NCI-H446 (cell line): Measurements from ENCODE around the gene KRTAP10-4.
"Not testable (repeated sequence)": the region's sequence is repeated elsewhere in the genome, so short reads cannot be mapped to it uniquely, and the experiment has no call there.

Experiments
- DNase-seq, 2 experiments: peaks; one replicate each; lab custom pipeline; 2025; lab: John Stamatoyannopoulos, UW

Gene KRTAP10-4, protein sequence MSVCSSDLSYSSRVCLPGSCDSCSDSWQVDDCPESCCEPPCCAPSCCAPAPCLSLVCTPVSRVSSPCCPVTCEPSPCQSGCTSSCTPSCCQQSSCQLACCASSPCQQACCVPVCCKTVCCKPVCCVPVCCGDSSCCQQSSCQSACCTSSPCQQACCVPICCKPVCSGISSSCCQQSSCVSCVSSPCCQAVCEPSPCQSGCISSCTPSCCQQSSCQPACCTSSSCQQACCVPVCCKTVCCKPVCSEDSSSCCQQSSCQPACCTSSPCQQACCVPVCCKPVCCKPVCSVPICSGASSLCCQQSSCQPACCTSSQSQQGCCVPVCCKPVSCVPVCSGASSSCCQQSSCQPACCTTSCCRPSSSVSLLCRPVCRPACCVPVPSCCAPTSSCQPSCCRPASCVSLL

DNA sequence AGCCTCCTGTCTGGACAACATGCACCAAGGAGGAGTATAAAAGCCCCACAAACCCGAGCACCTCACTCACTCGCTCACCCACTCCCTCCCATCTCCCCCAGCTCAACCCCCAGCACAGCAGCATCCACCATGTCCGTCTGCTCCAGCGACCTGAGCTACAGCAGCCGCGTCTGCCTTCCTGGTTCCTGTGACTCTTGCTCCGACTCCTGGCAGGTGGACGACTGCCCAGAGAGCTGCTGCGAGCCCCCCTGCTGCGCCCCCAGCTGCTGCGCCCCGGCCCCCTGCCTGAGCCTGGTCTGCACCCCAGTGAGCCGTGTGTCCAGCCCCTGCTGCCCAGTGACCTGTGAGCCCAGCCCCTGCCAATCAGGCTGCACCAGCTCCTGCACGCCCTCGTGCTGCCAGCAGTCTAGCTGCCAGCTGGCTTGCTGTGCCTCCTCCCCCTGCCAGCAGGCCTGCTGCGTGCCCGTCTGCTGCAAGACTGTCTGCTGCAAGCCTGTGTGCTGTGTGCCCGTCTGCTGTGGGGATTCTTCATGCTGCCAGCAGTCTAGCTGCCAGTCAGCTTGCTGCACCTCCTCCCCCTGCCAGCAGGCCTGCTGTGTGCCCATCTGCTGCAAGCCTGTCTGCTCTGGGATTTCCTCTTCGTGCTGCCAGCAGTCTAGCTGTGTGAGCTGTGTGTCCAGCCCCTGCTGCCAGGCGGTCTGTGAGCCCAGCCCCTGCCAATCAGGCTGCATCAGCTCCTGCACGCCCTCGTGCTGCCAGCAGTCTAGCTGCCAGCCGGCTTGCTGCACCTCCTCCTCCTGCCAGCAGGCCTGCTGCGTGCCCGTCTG is at the start of gene KRTAP10-4:
Gene KRTAP10-4 (plus strand): TSS at position 100 of the 827 bp plus-strand sequence. CDS start 30 bp downstream, at position 130.
- not testable (repeated sequence) for DNase-seq

DNA sequence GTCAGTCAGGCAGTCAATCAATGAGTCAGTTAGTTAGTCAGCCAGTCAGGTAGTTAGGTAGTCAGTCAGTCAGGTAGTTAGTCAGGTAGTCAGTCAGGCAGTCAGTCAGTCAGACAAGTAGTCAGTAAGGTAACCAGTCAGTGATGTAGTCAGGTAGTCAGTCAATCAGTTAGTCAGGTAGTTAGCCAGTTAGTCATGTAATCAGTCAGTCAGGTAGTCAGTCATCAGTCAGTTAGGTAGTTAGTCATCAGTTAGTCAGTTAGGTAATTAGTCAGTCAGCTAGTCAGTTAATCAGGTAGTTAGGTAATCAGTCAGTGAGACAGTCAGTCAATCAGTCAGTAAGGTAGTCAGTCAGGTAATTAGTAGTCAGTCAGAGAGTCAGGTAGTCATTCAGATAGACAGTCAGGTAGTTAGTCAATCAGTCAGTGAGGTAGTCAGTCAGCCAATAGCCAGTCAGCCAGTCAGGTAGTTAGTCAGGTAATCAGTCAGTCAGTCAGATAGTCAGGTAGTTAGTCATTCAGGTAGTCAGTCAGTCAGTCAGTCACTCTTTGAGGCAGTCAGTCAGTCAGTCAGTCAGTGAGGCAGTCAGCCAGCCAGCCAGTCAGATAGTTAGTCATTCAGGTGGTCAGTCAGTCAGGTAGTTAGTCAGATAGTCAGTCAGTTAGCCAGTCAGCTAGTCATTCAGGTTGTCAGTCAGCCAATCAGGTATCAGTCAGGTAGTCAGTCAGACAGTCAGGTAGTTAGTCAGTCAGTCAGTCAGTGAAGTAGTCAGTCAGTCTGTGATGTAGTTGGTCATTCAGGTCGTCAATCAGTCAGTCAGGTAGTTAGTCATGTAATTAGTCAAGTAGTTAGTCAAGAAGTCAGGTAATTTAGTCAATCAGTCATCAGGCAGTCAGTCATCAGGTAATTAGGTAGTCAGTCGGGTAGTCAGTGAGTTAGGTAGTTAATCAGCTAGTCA is 48.8 kb upstream of the KRTAP10-4 start:
- DNase-seq: no peak

DNA sequence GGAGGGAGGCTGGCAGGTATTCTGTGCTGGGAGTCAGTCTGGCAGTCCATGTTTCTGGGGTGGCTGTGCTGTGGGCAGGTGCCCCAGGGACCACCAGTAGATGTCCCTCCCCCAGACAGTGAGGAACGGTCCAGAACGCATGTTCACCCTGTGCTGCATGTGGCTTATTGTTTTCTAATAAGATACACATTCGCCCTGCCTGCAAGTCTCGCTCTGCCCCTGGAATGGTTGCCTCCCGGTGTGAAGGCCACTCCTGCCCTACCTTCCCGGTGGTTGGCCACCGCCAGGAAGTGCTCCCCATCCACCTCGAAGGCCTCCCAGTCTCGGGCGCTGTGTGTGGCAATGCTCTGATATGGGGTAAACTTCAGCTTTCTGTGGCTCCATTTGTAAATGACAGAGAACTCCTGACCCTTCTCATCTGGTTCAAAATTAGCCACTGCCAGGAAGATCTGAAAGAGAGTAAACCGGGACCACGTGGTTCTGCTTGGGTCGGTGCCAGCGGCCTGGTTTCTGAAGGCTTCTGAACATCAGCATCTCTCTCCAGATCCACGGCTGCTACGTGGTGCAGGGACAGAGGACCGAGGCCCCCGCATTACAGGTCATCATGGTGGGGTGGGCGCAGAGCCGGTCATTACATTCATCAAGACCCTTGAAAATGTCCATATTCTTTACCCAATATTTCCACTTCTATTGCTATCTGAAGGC is 48.0 kb upstream of the KRTAP10-4 start:
- DNase-seq: no peak

DNA sequence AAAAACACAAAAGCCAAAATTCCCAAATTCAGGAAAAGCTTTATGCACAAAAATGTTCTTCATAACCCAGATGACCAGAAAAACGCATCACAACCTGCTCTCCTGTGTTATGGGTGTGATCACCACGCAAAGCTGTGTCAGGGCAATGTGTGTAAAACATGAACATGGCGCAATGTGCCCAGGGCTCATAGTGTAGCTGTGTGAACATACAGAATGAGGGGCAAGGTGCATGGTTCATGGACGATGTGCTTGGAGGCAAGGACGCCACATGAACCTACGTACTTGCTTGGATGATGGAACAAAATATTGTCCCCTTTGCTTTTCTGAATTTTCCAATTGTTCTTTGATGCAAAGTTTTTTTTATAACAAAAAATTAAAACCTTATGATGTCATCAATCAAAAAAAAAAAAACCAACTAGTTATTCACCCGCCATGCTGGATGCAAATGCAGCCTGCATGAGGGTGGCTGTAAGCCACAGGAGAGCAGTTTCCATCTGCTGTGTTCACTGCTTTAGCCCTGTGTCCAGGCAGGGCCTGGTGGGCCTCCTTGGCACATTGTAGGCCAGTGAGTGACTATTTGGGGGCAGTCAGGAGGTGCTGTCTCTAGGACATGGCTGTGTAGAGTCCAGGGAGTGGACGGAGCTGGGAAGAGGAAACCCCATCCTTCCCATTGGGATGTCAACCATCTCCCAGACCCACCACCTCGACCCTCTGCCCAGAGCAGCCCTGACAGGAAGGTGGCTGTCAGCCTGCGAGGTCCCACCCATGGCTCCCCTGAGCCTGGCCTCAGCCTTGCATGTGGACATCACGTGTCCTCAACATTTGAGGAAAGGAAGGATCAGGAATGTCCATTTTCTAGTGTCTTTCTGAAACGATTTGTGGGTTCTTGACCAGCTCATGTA is 47.2 kb upstream of the KRTAP10-4 start:
- no peak for DNase-seq

DNA sequence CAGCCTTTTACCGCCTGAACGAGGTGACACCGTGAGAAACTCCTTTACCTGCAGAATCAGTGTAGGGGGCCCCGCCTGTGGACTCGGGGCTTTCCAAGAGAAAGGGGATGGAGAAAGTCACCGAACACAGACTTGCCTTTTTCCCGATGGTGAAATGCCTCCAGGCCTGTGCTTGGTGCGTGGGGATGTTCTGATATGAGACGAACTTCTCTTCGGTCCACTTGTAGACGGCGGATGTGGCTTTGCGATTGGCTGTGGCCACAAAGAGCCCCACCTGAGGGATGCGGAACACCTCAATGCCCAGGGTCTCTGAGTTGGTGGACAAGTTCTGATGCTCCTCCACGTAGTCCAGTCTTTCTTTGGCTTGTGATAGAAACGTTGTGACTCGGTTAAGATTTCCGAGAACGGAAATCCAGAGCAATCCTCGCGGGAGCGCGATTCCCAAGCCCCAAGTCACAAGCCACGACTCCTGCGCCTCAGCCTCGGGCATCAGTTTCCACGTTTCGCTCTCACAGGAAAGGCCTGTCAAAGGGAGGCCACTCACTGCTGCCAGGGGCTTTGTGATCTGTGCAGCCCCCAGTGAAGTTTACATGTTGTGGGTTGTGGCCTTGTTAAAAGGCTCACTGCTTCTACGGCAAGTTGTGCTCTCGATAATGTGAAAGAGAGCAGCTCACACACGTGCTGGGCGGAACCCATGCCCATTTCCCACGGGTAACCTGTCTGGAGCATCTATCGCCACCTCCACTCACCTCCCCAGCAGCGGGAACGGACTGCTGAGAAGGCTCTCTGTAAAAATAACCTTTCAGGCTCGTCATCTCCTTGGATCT is 46.2 kb upstream of the KRTAP10-4 start:
- no peak for DNase-seq

DNA sequence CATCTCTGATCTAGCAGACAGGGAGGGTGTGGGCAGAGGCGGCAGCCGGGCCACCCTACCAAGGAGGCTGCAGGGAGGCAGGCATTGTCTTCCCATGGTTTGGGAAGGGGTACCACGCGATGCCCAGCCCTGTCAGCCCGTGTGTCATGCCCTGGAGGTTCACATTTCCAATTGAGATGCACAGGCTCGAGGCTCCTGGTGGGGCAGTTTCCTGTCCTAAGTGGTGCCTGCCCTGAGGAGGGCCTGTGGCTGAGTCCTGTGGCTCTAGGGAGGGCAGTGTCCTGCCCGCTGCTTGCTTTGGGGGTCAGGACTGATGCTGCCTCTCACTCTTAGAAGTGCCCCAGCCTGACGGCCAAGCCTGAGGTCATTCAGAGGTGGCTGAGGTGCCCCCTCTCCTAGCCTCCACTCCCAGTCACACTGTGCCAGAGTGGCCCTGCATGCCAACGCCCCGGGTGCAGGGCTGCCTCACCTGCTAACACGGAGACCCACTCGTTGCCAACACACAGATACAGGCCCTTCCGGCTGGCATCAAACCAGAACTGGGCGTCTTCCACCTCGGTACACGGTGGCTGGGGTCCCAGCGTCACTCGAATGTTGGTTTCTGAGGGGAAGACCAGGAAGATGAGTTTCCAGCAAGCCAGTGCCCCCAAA is 45.4 kb upstream of the KRTAP10-4 start:
- DNase-seq: no peak

DNA sequence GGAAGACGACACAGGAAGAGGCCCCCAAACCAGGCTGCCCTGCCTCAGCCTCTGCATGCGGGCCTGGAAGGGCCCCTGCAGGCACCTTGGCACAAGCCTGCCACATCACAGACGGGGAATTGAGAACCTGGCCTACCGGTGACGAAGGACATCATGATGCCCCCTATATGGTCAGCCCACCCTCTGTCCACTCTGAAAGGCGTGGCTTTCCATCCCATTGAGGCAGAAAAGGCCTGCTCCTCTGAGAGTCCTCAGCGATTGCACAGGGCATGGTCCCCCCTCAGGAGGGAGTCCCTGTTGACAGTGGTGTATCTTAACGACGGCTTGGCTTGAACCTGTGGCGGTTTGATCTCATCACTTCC is 44.9 kb upstream of the KRTAP10-4 start:
- no peak for DNase-seq

DNA sequence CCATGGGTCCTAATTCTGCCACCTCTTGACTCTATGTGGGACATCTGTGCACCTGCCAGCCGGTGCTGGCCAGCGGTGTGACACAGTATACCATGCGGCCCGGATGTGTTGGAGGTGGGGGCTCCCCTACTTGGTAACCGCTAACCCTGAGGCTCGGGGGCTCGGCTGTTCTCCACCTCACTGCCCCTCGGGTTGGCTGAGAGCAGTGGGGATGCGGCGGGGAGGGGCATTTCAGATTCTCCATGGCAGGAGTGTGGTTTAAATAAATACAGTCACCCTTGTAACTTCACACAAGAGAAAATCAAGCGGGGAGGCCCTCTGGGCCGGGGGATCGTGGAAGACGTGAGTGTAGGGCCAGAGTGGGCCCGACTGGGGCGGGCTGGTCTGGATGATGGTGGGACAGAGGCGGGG is 44.5 kb upstream of the KRTAP10-4 start:
- no peak for DNase-seq

DNA sequence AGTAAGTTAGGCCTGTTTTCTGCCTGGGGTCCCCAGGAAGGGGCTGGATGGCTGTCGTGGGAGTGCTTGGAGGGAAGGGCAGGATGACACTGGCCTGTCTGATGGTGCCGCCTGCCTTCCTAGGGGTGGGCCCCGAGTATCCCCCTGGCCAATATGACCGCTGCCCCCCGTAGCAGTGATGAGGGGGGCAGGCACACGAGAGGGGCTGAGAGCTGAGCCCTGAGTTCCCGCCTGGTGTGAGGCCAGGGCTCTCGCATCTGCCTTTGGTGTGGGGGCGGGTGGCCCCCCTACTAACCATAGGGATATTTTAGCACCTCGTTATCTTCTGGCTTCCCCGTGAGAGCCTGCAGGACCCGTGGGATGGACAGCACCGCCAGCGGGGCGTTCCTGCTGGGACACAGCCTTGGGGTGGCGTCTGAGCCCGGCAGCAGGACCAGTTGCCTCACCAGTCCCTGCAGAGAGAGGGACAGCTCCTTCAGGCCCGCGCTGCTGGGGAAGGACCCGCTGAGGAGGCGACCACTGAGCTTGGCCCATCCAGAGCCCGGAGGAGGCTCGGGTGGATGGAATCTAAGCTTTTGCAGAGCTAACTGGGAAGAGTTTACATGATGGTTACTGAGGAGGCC is 43.9 kb upstream of the KRTAP10-4 start:
- no peak for DNase-seq

DNA sequence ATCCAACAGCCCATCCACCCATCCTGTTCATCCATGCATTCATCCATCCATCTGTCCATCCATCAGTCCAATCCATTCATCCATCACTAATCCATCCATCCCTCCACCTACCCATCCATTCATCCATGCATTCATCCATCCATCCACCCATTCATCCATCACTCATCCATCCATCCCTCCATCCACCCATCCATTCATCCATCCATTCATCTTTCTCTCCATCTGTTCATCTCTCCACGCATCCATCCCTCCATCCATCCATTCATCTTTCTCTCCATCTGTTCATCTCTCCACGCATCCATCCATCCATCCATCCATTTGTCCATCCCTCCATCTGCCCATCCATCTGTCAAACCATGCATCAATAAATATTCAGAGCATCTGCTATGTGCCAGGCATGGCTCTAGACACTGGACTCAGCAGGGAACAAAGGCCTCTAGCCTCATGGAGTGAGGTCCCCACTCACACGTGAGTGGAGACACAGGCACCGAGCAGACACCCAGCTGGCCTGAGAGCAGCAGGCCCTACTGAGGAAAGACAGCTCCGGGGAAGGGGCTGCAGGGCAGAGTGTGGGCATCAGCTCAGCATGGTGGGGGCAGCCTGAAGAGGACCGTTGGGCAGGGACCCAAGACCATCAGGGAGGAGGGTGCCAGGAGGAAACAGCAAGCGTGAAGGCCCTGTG is 43.2 kb upstream of the KRTAP10-4 start:
- DNase-seq: no peak

DNA sequence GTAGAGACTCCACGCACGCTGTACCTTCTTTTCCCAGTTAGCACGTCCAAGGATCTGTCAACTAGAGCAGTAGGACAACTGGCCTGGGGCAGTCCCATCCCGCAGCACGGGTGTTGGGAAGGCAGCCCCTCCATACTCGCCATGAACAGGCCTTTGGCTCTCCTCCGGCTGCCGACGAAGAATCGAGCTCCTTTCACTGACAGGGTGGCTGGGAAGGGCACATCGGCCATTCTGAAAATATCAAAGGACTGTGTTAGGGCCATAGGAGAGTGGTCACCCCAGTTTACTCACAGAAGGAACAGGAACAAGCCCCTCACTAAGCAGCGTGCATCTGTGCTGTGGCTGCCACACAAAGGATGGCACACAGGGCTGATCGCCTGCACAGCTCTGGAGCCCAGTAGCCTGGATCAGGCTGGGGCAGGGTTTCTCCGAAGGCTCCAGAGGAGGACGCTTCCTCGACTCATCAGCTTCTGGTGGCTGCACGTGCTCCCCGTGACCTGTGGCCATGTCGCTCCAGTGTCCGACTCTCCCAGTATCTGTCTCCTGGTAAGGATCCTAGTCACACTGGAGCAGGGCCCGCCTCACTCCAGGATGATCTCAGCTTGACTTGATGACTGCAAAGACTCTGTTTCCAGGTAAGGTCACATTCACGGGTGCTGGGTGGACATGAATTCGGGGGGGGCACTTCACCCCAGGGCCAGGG is 42.5 kb upstream of the KRTAP10-4 start:
- no peak for DNase-seq

DNA sequence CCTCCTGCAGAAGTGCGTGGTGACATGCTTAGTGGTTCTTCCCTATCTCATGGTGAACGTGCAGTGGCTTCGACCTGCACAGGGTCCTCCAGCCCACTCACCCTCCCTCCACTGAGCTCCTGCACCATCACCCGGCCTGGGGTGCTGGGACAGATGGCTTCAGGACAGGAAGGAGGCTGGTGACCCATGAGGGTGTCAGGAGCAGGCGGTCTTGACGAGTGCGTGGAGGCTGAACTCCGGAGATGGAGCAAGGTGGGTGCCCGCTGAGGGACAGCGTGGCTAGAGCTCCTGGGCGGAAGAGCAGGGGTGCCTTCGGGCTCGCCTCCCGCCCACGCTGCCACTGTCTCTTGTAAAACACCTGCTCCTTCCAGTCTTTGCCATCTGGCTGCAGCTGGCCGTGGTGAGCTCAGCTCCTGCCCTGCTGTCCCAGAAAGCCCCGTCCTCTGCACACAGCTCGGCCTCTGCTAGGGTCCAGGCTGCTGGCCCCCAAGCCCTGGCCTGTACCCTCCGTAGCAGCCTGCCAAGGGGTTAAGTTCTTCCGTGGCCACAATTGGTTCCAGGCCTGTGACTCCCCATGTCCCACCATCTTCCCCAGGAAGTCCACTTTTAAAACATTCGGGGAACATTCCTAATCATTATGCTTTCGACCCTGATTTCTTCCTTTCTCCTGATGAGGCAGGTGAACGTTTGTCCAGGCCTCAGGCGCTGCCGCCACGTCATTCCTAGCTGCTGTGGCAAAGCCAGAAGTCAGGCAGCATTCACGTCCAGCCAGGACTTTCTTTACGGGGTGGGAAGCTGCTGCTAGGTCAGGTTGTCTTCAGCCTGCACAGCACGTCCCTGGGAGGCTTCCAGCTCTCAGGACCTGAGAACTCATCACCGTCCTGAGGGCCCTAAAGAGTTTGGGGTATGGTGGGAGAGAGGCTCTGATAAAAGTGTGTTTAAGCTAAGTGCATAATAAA is 41.6 kb upstream of the KRTAP10-4 start:
- DNase-seq: no peak

DNA sequence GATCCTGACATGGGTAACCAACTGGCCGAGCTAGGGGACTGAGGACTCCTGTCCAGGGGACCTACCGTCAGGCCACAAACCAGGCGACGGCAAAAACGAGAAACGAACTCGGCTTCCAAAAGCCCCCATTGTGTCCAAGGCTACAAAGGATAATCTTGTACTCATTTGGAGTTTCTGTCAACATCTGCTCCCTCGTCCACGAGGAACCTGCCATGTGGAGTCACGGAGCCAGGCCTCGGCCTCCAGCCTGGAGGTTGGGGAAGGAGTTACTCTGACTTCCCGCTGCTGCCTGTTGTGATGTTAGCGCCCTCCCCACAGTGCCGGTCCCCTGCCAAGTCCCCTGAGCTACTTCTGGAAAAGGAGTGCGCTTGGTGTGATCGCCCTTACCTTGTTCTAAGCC is 40.8 kb upstream of the KRTAP10-4 start:
- no peak for DNase-seq

DNA sequence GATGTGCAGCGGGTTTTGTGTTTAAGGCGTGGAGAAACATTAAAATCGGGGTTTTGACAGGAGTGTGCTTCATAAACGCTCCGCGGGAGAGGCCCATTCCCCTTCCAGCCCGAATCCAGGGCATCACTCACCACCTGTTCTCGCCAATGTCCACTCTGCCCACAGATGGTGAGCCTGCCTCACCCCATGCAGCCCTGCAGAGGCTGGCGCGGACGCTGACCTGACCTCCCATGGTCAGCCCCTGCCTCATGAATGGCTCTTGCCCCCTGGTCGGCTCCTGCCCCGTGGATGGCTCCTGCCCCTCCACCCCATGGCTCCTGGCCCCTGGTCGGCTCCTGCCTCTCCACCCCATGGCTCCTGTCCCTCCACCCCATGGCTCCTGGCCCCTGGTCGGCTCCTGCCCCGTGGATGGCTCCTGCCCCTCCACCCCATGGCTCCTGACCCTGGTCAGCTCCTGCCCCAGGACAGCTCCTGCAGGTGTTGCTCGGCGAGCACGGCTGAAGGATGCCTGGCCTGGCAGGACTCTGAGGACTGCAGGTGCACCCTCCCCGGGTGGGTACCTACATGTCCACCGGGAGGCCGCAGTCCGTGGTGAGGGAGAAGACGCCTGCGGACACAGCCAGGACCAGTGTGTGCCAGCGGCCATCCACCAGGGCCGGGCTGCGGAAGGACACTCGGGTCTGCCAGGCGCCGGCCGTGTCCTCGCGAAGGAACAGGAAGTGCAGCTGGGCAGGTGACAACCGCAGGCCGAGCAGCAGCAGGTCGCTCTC is 40.2 kb upstream of the KRTAP10-4 start:
- no peak for DNase-seq

DNA sequence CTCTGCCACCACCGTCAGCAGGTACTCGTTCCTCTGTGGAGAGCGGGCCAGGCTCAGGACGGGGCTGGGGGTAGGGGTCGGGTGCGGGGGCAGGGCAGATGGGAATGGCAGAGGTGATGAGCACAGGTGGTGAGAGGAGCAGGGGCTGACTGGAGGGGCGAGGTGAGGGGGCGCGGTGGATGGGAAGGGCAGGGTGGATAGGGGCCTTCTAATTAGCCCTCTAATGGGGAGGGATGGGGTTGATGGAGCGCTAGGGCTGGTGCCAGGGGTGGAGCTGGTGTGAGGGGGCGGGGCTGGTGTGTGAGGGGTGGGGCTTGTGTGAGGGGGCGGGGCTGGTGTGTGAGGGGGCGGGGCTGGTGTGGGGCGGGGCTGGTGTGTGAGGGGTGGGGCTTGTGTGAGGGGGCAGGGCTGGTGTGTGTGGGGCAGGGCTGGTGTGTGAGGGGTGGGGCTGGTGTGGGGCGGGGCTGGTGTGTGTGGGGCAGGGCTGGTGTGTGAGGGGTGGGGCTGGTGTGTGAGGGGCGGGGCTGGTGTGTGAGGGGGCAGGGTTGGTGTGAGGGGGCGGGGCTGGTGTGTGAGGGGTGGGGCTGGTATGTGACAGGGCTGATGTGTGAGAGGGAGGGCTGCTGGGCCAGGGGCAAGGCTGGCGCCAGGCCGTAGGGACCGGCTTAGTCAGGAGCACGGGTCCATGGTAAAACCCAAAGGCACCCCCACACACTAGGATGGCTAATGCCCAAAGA is 39.5 kb upstream of the KRTAP10-4 start:
- no peak for DNase-seq
